Measurements from ENCODE around the gene PLK4.

- no peak for TF ChIP-seq POLR2A (IDR thresholded peaks at IDR 0.05)
- TF ChIP-seq, protein P1, sequence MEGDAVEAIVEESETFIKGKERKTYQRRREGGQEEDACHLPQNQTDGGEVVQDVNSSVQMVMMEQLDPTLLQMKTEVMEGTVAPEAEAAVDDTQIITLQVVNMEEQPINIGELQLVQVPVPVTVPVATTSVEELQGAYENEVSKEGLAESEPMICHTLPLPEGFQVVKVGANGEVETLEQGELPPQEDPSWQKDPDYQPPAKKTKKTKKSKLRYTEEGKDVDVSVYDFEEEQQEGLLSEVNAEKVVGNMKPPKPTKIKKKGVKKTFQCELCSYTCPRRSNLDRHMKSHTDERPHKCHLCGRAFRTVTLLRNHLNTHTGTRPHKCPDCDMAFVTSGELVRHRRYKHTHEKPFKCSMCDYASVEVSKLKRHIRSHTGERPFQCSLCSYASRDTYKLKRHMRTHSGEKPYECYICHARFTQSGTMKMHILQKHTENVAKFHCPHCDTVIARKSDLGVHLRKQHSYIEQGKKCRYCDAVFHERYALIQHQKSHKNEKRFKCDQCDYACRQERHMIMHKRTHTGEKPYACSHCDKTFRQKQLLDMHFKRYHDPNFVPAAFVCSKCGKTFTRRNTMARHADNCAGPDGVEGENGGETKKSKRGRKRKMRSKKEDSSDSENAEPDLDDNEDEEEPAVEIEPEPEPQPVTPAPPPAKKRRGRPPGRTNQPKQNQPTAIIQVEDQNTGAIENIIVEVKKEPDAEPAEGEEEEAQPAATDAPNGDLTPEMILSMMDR (IDR thresholded peaks at IDR 0.05): no peak
- TF ChIP-seq EP300 (IDR thresholded peaks at IDR 0.05): no peak
- TF ChIP-seq POLR2AphosphoS5 (IDR thresholded peaks at IDR 0.05): no peak
Measured at GRCh38 chr4:127920521-127920920, 39.8 kb downstream of the PLK4 start.

Data from sigmoid colon (tissue), 4 donors.